HS-5 (cell line): ENCODE measurements around the gene ZSCAN18.
"Not testable (repeated sequence)": the region's sequence is repeated elsewhere in the genome, so short reads cannot be mapped to it uniquely, and the experiment has no call there.

ENCODE experiments used
- DNase-seq: peaks from one replicate; pipeline ENCODE4 v3.0.0-alpha.2; 2012; ENCODE audit warnings: low read depth

Gene ZSCAN18

DNA sequence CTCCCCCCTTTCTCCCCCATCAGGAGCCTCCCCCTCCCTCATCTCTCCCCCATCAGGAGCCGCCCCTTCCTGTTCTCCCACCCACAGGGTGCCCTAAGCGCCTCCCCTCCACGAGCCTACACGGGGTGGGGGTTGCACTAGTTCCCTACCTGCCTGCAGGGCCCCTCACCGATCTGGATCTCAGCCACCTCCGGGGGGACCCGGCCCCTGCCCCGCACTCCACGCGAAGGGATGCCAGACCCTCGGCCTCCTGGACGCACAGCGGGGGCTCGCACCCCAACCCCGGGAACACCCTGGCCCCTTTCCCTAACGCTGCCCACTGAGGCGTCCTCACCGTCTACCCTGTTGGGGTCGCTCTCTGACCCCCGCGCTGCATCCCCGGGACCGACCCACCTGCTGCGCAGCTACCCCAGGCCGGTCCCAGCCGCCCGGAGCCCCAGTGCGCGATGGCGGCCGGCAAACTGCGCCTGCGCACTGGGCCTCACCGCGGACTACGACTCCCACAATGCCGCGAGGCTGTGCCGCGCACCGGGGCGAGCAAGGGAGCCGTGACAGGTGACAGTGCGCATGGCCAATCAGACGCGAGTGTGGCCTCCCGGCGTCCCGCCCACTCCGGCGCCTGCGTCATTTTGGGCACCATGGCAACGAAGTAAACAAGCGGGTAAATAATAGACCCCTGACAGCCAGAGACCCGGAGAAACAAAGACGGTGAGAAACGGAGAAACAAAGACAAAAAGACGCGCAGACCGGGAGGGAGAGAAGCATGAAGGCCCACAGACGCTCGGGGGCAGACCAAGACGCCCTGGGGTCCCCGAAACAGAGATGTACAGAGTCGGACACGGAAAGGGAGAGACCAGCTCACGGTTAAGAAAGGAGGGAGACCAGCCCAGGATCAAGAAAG lies at the start of gene ZSCAN18:
Gene ZSCAN18 (minus strand): TSS at position 451 of the 901 bp plus-strand sequence. CDS start 7,964 bp downstream, outside the sequence.
- DNase-seq = no peak

- not testable (repeated sequence) for DNase-seq
Observed at GRCh38 chr19:58147475-58147874, 49.4 kb upstream of the ZSCAN18 start.

DNA sequence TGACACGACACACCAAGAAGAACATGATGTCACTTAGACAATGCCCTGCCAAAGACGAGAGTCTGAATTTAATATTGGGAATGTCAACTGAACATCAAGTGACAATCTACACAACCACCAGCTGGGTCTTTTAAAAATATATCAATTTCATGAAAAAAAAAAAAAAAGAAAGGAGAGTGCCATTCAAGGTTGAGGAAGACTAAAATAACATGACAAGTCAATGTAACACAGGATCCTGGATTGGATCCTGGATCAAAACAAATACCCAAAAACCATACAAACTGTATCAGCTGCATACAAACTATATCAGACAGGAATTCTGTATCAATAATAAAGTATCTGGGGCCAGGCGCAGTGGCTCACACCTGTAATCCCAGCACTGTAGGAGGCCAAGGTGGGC lies 47.8 kb upstream of the ZSCAN18 start:
- no peak for DNase-seq

- no peak for DNase-seq
Observed at GRCh38 chr19:58134244-58134643, 36.2 kb upstream of the ZSCAN18 start.

- DNase-seq = no peak
Observed at GRCh38 chr19:58129284-58129683, 31.3 kb upstream of the ZSCAN18 start.

DNA sequence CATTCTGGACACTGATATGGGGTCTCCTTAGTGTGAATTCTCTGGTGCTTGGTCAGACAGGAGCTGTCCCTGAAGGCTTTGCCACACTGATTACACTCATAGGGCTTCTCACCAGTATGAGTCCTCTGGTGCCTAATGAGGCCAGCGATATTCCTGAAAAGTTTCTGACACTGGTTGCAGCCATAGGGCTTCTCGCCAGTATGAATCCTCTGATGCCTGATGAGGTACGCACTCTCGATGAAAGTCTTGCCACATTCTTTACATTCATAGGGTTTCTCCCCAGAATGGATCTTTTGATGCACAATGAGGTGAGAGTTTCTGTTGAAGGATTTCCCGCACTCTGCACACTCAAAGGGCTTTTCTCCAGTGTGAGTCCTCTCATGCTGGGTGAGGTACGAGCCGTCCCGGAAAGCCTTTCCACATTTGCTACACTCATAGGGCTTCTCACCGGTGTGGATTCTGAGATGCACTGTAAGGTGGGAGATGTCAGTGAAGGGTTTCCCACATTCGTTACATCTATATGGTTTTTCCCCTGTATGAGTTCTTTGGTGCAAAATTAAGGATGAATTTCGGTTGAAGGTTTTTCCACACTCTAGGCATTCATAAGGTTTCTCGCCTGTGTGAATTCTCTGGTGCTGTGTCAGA lies 30.1 kb upstream of the ZSCAN18 start:
- no peak for DNase-seq

DNA sequence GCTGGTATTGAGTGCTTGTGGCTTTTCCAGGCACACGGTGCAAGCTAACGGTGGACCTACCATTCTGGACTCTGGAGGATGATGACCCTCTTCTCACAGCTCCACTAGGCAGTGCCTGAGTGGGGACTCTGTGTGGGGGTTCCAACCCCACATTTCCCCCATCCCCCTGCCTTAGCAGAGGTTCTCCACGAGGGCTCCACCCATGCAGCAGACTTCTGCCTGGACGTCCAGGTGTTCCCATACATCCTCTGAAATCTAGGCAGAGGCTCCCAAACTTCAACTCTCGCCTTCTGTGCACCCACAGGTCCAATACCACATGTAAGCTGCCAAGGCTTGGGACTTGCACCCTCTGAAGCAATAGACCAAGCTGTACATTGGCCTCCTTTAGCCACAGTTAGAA lies 25.3 kb upstream of the ZSCAN18 start:
- DNase-seq = no peak

DNA sequence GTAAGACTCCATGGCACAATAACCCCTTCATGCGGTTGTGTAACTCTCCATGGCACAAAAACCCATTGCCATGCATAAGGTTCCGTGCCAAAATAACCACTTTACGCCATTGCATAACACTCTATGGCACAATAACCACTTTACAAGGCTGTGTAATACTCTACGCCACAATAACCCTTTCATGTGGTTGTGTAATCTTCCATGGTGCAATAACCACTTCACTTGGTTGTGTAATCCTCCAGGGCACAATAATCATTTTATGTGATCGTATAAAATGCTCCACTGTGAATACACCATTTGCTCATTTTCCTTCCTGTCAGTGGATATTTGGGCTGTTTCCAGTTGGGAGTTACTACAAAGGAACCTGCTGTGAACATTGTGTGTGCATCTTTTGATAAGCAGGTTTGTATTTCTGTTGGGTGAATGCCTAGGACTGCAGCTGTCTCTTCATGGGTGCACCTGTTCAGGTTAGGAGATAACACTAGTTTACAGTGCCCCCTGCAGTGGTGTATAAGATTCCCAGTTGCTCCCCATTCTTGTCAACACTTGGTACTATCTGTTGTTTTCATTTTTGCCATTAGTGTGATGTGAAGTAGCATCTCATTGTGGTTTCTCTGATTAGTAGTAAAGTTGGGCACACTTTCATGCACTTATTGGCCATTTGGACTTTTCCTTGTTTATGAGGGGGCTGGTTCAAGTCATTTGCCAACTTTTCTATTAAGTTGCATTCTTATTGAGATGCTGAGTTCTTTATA lies 21.1 kb upstream of the ZSCAN18 start:
- DNase-seq = no peak

- no peak for DNase-seq
Observed at GRCh38 chr19:58117841-58118575, 20.0 kb upstream of the ZSCAN18 start.

DNA sequence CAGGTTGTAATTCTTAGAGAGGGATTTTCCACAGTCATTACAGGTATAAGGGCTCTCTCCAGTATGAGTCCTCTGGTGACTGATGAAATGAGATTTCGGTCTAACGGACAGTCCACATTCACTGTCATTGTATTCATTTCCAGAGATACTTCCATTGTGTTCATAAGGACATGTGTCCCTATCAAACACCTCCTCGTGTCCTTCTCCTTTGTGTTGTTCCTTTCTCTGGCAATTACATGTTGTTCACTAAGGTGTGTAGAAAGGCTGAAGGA lies 10.5 kb upstream of the ZSCAN18 start:
- no peak for DNase-seq

- DNase-seq = no peak
Observed at GRCh38 chr19:58107778-58108545, 9.9 kb upstream of the ZSCAN18 start.

GRCh38 chr19:58098682-58098998 lies 609 bp upstream of the ZSCAN18 start:
- no peak for DNase-seq

DNA sequence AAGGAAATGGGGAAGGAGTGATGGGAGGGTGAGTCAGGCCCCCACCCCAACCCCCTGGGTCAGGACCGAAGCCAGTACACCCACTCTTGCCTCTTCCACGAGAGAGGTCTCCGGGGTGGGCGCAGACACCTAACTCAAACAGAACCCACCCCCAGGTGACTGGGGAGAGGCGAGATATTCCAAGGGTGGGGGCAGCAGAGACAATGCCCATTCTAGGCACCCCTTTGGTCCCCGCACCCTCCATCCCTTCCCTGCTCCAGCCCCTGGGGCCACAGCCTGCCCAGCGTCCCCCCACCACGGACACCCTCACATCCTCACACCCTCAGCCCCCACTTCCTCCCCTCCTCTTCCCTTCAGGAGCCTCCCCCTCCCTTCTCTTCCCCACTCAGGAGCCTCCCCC lies 682 bp downstream of the ZSCAN18 start:
- no peak for DNase-seq

- DNase-seq = no peak
Observed at GRCh38 chr19:58096884-58097283, 1.1 kb downstream of the ZSCAN18 start.

- no peak for DNase-seq
Observed at GRCh38 chr19:58095328-58095727, 2.7 kb downstream of the ZSCAN18 start.

DNA sequence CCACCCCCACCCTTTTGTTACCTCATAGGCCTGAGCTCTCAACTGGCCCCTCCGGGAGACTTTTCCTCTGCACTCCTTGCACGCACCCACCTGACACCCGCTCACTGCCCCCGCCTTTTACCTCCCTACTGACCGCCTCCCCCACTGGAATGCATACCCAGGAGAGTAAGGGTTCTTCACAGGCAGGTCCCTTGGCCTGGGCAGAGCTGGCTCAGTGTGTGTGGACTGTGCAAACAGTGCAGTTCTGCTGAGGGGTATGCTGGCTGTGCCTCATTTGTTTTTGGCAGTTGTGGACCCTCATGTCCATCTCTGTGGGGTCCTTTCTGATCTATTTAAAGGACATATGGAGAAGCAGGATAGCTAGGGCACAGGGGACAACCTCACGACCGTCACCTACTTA lies 5.0 kb downstream of the ZSCAN18 start:
- DNase-seq = no peak

- no peak for DNase-seq
Observed at GRCh38 chr19:58091251-58091995, 6.6 kb downstream of the ZSCAN18 start.

GRCh38 chr19:58089846-58090245 lies 8.2 kb downstream of the ZSCAN18 start:
- no peak for DNase-seq

GRCh38 chr19:58088521-58089052 lies 9.4 kb downstream of the ZSCAN18 start:
- no peak for DNase-seq

DNA sequence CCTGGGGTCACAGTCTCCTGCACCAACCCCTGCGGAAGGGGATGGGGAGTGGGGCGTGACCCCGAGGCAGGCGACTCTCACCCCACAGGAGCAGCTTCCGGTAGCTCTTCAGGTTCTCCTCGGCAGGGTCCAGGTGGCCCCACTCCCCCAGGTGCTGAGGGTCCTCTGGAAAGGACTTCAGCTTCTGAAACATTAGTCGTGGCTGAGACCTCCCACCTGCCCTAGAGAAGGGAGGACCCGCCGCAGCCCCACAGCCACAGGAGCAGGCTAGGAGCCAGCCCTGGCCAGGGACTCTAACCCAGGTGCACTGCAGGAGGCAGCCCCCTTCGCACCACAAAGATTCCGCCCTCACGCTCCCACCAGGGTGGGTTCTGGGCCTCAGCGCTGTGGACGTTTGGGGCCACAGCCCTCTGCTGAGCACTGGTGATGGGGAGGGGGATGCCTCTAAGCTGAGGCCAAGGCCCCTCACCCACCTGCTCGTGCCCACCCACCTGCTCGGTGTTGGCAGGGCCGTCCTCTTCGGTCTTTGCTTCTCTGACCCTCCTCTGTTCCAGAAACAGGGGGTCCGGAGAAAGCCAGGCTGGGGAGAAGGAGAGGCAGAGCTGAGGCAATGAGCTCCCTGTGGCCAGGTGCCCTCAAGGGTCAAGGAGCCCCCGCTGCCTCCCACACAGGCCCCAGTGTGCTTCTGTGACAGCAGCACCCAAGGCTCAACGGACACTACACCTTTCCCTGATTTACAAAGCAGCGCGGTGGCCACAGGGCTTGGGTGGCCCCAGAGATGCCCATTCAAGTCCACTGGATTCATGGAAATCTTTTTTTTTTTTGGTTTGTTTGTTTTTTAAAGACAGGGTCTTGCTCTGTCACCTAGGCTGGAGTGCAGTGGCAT lies 11.0 kb downstream of the ZSCAN18 start:
- DNase-seq = no peak
